GM12873 (cell line): Measurements from ENCODE around the gene INO80C.

Experiments used
- CTCF ChIP-seq: IDR thresholded peaks from 2 replicates; pipeline ENCODE4 v1.5.1; 2012; ENCODE audit warnings: low read depth, mild to moderate bottlenecking, moderate library complexity, low read length, control low read depth; ENCODE audit not compliant: insufficient read depth; ENCODE audit errors: missing control alignments

INO80C gene

GRCh38 chr18:35426786-35427185, 71.0 kb downstream of the INO80C start:
- TF ChIP-seq CTCF = no peak

- no peak for TF ChIP-seq CTCF
These were observed 73.4 kb downstream of the INO80C start for GRCh38 chr18:35424356-35424755.

- no peak for TF ChIP-seq CTCF
These were observed 75.5 kb downstream of the INO80C start for GRCh38 chr18:35422237-35422636.

- no peak for TF ChIP-seq CTCF
These were observed 79.2 kb downstream of the INO80C start for GRCh38 chr18:35418610-35419009.
